Measurements from ENCODE around the gene SORCS2.

DNA sequence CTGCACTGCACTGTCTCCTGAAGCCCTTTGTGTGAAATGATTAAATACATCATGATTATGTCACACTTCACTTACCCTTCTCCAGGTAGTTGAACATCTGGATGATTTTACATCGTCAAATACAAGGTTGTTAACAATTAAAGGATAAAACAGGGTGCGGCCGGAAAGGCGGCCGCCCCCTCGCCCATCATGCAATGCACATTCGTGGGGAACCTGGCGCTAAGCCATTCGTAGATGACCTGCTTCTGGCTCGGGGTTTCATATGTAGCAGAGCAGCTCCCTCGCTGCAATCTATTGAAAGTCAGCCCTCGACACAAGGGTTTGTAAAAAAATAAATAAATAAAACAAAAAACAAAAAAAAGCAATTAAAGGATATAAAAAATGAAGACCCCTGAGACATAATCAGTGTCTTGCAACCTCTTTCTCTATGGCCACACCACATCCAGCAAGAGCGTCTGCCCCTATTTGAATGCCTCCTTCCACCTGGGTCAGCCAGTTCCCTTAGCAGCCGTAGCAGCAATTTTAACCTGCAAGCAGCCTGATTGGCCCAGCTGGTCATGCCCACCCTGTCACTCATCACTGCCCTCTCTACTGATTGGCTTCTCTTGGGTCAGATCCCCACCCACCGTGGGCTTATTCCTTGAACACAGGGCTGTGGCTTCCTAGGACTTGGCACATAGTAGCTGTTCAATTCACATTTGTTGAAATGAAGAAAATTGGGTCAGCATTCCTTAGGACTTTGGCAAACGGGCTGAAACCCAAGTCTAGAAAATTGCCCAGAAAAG lies 390.2 kb downstream of the SORCS2 start:
- TF ChIP-seq POLR2A (IDR thresholded peaks at IDR 0.05; ENCODE audit: control extremely low read depth in 1 of 2, low read depth in 2 of 2, low read length in 2 of 2) (no peak), EZH2 (IDR thresholded peaks at IDR 0.05; ENCODE audit: low read depth, low read length, severe bottlenecking) (no peak), TBP (IDR thresholded peaks at IDR 0.05; ENCODE audit: low read depth, low read length) (no peak), GABPA (IDR thresholded peaks at IDR 0.05; ENCODE audit: borderline replicate concordance, insufficient read depth, low read length) (no peak), RFX5 (IDR thresholded peaks at IDR 0.05; ENCODE audit: borderline replicate concordance, low read depth, low read length) (no peak), ZNF274 (IDR thresholded peaks at IDR 0.05; ENCODE audit: borderline replicate concordance, extremely low read depth, low read length) (no peak), EP300 (IDR thresholded peaks at IDR 0.05; ENCODE audit: borderline replicate concordance in 1 of 2, low read depth in 2 of 2, low read length in 2 of 2) (no peak), TAF1 (IDR thresholded peaks at IDR 0.05; ENCODE audit: low read depth, low read length) (no peak), RAD21 (IDR thresholded peaks at IDR 0.05 in 1 of 2, conservative IDR thresholded peaks at IDR 0.05 in 1 of 2; ENCODE audit: low read depth in 2 of 2, low read length in 2 of 2) (no peak)
- TF ChIP-seq, protein P1, sequence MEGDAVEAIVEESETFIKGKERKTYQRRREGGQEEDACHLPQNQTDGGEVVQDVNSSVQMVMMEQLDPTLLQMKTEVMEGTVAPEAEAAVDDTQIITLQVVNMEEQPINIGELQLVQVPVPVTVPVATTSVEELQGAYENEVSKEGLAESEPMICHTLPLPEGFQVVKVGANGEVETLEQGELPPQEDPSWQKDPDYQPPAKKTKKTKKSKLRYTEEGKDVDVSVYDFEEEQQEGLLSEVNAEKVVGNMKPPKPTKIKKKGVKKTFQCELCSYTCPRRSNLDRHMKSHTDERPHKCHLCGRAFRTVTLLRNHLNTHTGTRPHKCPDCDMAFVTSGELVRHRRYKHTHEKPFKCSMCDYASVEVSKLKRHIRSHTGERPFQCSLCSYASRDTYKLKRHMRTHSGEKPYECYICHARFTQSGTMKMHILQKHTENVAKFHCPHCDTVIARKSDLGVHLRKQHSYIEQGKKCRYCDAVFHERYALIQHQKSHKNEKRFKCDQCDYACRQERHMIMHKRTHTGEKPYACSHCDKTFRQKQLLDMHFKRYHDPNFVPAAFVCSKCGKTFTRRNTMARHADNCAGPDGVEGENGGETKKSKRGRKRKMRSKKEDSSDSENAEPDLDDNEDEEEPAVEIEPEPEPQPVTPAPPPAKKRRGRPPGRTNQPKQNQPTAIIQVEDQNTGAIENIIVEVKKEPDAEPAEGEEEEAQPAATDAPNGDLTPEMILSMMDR (IDR thresholded peaks at IDR 0.05; ENCODE audit: control extremely low read depth in 1 of 3, insufficient read depth in 1 of 3, low read depth in 1 of 3, low read length in 3 of 3) = no peak
- TF ChIP-seq, protein P2, sequence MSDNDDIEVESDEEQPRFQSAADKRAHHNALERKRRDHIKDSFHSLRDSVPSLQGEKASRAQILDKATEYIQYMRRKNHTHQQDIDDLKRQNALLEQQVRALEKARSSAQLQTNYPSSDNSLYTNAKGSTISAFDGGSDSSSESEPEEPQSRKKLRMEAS (IDR thresholded peaks at IDR 0.05) = no peak
